ENCODE results near the gene ADAP1.
"Not testable (repeated sequence)": the region's sequence is repeated elsewhere in the genome, so short reads cannot be mapped to it uniquely, and the experiment has no call there.

The ADAP1 gene

DNA sequence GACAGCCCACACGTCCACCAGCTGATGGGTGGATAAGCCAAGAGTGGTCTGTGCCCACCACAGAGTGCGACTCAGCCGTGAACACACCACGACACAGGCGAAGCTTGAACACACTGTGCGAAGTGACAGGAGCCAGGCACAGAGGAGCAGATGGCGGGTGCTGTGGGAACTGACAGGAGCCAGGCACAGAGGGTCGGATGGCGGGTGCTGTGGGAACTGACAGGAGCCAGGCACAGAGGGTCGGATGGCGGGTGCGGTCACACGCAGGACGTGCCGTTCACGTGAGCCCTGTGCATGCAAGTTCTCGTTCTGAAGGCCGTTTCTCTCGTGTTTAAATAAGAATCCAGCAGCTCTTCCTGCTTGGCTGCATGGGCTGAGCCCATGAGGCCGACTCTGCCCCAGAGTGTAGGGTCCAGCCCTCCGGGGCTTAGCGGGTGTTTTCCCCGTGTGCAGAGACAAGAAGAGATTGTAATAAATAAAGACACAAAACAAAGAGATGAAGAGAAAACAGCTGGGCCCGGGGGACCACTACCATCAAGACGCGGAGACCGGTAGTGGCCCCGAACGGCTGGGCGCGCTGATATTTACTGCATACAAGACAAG is 5.9 kb upstream of the ADAP1 start:
- DNase-seq (ENCODE audit: low read depth in 2 of 2, low spot score in 1 of 2), result no peak

DNA sequence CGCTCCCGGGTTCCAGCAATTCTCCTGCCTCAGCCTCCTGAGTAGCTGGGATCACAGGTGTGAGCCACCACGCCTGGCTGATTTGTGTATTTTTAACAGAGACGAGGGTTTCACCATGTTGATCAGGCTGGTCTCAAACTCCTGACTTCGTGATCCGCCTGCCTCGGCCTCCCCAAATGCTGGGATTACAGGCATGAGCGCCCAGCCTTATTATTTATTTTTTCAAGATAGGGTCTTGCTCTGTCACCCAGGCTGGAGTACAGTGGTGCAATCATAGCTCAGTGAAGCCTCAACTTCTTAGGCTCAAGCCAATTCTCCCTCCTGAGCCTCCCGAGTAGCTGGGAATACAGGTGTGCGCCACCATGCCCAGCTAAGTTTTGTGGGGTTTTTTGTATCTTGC is 5.3 kb upstream of the ADAP1 start:
- not testable (repeated sequence) for DNase-seq (ENCODE audit: low read depth in 2 of 2, low spot score in 1 of 2)

DNA sequence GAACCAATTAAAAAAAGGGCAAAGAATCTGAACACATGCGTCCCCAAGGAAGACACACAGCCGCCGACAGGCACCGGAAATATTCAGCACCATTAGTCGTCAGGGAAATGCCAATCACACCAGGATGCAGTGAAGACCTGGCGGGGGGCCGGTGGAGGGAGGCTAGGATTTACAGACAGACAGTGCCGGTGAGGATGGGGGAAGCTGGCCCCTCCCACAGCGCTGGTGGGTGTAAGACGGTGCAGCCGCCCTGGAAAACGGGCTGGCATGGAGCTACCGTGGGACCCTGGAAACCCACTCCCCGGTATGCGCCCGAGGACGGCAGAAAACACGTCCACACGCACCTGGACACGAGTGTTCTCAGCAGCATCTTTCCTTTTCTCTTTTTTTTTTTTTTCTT is 4.8 kb upstream of the ADAP1 start:
- DNase-seq (ENCODE audit: low read depth in 2 of 2, low spot score in 1 of 2), result no peak

DNA sequence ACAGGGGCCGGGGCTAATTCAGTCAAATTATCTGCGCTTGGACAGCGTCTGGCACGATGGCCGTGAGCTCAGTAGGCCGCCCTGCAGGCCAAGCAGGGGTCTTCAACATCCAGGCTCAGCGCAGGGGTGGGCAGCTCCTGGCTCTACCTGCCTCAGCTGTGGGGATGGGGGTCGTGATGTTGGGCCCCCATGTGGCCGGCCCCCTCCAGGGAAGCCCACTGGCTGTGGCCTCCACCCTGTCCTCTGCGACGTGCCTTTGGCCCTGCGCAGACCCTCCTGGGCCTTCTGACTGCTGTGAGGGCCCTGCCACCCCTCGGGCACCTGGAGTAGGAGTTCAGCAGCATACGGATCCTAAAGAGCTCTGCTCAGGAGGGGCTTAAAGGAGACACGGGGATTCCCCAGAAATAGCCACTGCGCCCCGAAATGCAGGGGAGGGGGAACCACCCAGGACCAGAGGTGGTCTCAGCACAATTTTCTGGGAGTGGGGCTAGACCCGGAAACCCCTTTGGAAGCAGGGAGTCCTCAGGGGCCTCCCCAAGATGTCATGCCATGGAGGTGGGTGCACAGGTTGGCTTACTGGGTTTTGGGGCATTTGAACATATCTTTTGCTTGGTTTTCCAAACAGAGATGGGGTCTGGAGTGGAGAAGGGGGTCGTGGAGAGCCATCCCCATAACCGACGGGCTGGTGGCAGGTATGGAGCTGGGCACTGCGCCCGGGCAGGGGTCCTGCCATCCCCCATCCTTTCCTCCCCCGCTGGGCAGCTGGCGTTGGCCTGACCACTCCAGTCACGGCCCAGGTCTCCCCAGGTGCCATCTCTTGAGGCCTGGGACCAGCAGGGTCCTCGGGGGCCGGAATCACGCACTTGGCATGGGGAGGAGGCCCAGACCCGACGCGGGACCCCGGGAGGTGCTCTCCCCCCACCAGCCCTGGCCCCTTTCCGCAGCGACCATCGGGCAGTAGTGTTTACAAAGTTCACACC is 4.0 kb upstream of the ADAP1 start:
- no peak for DNase-seq (ENCODE audit: low read depth in 2 of 2, low spot score in 1 of 2)

DNA sequence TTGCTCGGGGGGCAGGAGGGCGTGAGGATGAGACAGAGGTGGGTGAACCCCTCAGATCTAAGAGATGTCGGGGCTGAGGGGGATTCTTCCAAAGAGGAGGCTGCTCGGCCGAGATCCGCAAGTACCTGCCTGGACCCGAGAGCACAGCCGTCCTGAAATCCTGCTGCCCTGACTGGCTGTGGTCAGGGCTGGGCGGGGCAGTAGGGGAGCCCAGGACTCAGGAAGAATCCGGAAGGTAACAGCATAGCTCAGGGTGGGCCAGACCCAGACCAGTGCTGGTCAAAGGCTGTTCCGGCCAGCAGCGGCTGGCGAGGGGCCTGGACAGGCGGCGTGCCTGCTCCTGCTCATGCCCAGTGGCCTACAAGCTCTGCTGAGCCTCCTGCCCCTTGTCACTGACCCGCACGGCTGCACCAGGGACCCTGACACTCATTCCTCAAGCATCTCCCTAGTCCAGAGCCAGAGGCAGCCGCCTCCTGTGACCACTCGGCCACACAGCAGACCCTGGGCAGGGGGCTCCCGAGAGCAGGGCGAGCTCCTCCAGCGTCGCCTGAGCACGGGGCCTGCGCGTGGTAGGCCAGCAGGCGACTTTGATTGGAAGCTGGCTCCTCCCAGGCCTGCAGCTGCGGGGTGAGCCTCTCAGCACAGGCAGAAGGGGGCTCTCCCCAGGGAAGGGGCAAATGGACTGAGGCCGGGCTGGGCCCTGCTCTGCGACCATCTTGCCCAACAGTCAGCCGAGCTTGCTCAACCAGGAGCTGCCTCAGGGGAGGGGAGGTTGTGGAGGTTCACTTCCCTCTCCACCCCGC is 3.1 kb upstream of the ADAP1 start:
- DNase-seq (ENCODE audit: low read depth in 2 of 2, low spot score in 1 of 2), result no peak

DNA sequence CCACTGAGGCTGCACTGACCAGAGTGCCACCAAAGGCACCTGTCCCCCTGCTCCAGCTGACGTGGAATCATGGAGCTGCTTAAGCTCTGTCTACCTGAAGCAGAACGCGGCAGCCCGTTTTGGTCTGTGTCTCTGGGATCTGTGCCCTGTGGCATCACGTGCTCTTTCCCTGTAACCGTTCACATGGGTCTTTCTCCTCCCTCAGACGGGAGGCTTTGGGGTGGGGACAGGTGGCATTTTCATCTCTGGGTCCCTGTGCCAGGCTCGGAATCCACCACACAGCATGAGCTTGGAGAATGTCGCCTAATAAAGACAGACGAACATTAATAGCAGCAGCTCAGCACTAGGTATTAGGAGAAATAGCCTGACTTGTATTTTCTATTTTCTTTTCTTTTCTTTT is 1.6 kb upstream of the ADAP1 start:
- DNase-seq (ENCODE audit: low read depth in 2 of 2, low spot score in 1 of 2), result no peak

DNA sequence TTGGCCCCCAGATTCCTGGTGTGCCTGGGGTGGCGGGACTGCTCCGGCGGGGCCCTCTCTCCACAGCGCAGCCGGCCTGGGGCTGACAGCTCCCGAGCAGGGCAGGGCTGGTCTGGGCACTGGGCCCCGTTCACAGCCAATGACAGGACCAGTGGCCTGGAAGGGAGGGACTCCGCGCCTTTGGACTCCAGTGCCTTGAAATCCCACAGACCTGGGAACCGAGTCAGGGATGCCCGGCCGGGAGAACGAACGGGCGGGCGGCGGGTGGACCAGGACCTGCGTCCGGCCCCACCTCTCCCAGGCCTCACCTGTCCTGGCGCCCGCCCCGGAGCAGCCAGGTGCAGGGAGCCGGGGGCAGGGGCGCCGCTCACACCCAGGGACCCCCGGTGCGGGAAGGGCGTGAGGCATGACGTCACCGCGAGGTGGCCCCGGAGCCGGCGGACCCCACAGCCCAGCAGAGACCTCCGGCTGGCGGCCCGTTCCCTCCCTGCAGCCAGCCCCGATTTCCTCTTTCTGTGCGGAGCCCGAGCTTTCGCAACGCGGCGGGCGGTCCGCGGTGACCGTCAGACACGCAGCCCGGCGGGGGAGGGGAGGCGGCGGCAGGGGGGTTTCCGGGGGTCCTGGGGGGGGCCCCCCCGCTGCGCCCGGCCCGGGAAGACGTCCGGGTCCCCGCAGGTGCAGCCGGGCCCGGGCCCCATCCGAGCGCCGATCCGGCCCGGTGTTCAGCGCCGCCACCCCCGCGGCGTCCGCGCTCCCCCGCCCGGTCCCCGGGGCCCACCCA is 743 bp downstream of the ADAP1 start:
- DNase-seq (ENCODE audit: low read depth in 2 of 2, low spot score in 1 of 2), result no peak

DNA sequence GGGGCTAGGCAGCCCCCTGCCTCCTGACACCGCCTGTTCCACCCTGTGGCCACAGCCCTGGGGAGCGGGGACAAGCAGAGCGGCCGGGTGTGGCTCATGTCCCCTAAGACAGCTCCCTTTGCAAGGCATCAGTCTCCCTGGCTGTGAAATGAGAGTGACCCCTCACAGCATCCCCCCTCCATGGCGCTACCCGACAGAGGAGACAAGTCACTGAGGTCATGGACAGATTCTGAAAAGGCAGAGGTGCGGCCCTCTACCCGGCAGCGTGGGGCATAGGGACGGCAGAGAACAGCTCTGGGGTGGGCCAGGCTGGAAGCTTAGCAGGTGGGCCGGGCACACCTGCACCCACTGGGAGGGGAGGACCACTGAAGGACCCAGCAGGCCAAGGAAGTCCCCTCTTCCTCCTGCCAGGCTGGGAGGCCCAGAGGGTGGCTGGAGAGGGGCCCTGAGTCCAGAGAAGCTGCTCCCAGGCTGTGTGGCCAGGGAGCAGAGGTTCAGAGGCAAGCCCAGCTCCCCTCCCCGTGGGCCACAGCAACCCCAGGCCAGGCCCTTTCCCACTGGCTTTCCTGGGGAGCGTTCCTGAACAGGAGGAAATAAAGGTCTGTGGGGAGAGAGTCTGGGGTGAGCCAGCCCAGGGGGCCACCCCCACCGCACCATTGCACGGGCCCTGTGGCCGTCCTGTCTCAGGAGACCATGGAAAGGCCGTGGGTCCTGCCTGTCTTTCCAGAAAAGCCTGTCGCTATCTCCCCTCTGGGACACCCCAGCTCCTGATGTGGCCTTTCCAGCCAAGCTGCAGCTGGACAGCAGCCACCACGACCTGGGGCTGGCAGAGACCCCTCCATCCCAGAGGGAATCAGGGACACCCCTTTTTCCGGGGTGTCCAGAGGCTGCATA is 1.7 kb downstream of the ADAP1 start:
- no peak for DNase-seq (ENCODE audit: low read depth in 2 of 2, low spot score in 1 of 2)

DNA sequence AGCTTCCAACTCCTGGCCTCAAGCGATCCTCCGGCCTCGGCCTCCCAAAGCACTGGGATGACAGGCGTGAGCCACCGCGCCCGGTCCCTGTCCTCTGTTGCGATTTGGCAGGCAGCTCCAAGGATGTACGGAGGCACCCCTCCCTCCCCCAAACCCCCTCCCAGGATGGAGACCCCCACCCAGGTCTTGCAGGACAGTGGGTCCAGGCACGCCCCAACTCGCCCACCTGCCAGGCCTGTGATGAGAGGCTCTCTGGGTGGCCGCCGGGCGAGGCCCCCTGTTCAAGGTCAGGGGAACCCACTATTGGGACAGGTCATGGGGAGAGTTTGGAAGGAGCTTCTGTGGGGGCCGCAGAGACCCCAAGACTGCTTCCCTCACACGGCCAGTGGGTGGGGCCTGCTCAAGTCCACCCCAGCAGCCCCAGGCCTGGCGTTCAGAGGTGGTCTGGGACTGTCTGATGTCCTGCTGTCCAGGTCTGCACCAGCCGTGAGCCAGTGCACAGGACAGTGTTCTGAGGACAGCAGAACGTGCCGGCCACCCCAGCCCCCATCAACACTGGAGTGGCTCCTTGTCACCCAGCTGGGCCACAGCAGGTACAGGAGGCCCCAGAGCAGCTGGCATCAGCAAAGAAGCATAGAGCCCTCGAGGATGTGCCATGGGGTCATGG is 2.5 kb downstream of the ADAP1 start:
- DNase-seq (ENCODE audit: low read depth in 2 of 2, low spot score in 1 of 2), result no peak

DNA sequence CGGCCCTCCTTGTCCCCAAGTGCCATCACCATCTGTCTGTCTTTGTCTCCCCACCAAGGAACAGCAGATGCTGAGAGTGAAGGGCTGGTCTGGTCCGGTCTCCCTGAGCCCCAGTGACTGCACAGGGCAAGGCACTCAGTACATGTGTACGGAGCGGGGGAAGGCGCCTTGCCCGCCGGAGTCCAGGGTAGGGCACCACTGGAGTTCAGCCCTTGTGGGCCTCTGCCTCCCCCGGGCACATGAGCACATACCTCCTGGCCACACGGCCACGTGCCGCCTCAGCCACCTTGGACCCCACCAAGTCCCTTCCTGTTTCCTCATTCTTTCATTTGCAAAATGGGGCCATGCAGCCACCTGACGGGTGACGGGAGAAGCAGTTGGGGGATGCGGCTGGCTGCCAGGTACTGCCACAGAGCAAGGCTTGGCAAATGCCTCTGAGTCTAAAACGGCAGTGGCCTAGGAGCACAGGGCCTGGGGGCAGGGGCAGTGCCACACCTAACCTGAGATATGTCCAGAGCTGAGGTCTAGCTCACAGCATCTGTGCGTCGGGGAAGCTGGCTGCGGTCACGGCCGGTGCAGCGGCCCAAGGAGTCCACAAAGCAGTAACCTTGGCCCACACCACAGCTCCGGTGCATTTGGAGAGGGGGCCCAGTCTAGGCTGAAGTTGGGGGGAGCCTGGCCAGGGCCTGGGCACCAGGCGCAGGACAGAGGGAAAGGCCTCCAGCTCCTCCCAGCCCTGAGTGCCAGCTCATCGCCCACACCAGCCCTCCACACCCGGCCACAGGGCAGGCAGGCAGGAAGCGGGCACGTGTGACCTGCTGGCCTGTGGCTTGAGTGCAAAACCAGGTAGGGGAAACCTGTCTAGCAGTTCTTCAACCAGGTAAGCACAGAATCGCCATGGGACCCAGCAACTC is 5.2 kb downstream of the ADAP1 start:
- no peak for DNase-seq (ENCODE audit: low read depth in 2 of 2, low spot score in 1 of 2)

DNA sequence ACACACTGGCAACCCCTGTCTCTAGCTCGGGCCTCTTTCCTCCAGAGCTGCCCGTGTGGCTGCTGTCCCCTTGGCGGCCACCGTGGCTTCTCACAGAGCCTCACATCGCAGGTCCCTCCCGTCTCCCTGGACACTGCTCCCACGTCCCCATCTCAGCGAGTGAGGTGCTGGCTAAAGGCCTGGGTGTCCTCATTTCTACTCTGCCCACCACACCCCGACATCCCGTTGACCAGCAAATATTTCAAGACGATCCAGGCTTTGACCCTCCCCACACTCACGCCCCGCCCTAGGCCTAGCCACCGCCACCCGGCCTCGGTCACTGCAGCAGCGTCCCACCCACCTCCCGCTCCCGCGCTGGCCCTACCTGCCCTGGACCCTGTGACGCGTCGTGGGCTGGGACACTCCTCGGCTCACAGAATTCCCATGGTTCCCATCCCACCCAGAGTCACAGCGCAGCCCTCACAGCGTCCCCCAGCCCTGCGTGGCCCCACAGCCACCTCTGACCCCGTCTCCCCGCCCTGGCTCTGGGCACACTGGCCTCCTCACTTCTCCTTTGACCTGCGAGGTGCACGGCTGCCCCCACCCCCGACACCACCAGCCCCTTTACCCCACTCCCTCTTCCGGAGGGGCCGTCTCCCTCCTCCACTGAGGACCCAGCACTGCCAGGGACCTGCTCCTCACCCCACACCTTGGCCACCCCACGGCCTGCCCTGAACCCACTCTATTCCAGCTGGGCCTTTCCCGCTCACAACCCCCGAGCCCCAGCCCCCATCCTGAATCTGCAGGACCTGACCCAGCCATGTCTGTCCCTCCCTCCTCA is 6.9 kb downstream of the ADAP1 start:
- DNase-seq (ENCODE audit: low read depth in 2 of 2, low spot score in 1 of 2), result no peak

DNA sequence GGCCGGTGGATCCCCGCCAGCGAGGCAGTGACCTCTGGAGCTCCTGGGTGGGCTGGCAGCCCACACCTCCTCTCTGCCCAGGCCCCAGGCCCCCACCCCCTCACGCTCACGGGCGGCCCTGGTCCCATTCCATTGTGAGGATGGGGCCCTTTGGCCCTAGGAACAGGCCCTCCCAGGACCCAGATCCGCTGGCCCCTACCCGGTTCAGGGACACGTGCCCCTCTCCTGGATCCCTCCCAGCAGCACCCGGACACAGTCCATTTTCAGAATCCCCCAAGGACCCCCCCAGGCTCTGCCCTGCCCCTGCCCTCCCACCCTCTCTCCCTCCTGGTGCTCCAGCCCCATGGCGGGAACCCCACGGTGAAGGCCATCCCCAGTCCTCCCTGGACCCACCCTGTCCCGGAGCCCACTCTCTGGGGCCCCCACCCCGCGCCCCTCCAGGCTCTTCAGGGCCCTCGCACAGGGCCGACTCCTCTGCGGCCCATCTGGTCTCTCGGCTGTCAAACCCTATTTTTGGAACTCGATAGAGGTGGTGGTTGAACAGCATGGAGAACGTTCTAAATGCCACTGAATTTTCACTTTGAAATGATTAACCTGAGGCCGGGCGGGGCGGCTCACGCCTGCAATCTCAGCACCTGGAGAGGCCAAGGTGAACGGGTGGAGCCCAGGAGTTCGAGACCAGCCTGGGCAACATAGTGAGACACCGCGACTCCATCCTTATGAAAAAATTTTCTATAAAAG is 8.1 kb downstream of the ADAP1 start:
- no peak for DNase-seq (ENCODE audit: low read depth in 2 of 2, low spot score in 1 of 2)

DNA sequence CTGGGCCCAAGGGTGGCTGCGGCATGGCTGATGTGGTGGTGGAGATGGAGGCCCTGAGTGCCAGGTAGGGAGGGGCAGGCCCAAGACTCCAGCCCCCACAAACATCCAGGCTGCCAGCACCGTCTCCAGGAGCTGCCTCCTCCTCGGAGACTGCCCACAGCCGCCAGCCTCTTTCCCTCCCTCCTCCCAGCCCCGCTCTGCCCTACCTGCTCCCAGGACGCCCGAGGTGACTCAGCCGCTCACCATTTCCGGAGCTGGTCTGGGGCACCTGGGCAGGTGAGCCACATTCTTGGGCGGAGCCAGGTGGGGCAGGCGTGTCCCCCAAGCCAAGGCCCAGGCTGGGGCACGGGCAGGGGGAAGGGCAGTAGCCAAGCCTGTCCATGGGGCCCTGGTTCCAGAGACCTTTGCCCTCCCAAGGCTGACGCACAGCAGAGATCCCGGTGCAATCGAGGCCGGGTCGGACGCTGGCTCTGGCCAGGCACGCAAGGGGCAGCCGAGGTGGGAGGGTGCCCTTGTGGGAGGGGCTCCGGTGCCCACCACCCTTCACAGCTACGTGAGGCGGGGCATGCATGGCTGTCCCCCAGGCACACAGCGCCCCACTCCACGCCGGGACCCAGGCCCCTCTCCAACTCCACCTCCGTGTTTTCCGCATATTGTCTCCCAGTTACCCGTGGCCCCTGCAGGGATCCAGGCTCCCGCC is 8.8 kb downstream of the ADAP1 start:
- DNase-seq (ENCODE audit: low read depth in 2 of 2, low spot score in 1 of 2), result no peak

DNA sequence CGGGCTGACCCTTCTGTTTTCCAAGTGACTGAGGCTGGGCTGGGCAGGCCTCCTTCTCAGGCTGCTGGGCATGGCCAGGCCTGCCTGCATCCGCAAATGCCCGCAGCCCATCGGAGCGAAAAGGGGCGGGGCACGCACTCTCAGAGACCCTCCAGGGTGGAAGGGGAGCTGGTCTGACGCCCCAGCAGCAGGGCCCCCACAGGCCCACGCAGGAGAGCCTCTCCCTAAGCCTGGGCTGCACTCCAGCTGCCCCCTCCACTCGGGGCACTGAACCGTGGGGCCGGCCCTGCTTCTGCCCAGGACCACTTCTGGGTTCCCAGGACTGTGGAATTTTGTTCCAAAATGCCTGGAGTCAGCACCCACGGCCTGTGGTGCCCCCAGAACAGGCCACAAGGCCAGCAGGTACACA is 9.3 kb downstream of the ADAP1 start:
- no peak for DNase-seq (ENCODE audit: low read depth in 2 of 2, low spot score in 1 of 2)

DNA sequence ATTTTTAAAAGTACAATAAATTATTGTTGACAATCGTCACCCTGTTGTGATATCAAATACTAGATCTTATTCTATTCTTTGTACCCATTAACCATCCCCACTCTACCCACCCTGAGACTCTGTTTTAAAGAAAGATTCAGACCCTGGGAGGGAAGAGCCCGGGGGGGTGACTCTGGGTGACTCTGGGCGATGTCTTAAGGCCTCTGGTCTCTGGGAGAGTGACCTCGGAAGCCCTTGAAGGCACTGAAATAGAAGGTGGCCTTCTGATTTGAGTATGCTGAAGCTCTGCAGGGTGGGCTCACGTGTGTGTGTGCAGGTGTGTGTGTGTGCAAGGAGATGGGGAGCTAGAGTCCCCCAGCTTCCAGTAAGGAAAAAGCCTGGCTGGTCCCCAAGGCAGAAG is 9.7 kb downstream of the ADAP1 start:
- DNase-seq (ENCODE audit: low read depth in 2 of 2, low spot score in 1 of 2), result no peak

DNA sequence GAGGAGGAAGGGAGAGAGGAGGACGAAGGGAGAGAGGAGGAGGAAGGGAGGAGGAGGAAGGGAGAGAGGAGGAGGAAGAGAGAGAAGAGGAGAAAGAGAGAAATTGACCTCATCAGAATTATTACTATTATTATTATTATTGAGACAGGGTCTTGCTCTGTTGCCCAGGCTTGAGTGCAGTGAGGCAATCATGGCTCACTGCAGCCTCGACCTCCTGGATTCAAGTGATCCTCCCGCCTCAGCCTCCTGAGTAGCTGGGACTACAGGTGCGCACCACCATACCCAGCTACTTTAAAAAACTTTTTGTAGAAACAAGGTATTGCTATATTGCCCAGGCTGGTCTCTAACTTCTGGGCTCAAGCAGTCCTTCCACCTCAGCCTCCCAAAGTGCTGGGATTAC is 10.7 kb downstream of the ADAP1 start:
- not testable (repeated sequence) for DNase-seq (ENCODE audit: low read depth in 2 of 2, low spot score in 1 of 2)

Data from stimulated activated CD8-positive, alpha-beta memory T cell treated with anti-CD3 and anti-CD28 coated beads, Interleukin-4, amount 100 ng/mL, for 1 hour (primary cell).